CD4-positive, alpha-beta T cell (primary cell): ENCODE results near the gene MTSS2. TPM values are rescaled to one million over a fixed set of nuclear protein-coding genes. Genes with fewer than 3 reads are reported as not detected.

Experiments
- ATAC-seq: fragments of 200-7000 bp; cut with Tn5 transposase; one replicate; pipeline ENCODE4 v1.10.0; 2022; ENCODE audit warnings: mild to moderate bottlenecking; ENCODE audit not compliant: poor library complexity
- CTCF ChIA-PET: fragments of 350-600 bp; sonication (Branson Sonifier 250); formaldehyde crosslinking; loops from one replicate; lab custom pipeline; 2021; ENCODE audit warnings: antibody characterized with exemption, inconsistent platforms; lab: Charles Lee
- POLR2A ChIA-PET: fragments of 350-600 bp; sonication (Branson Sonifier 250); formaldehyde crosslinking; loops from one replicate; lab custom pipeline; 2021; ENCODE audit warnings: antibody characterized with exemption, inconsistent platforms; lab: Charles Lee
- DNase-seq, 14 experiments: peaks; one replicate each; pipeline ENCODE4 v3.0.0-alpha.2; 2013 to 2020; ENCODE audit warnings: mixed read lengths in 2 of 14
- H3K27ac ChIP-seq, 2 donors: one replicate each; pipeline versions ENCODE4 v1.5.1 to v1.7.0; 2013; ENCODE audit warnings: low read length in 2 of 2, low read depth in 1 of 2, mild to moderate bottlenecking in 1 of 2
- H3K27me3 ChIP-seq, 2 experiments: 1 replicate in 1 of 2; 2 replicates in 1 of 2; pipeline versions ENCODE4 v1.6.1 to v1.7.0; 2013; ENCODE audit warnings: low read length in 2 of 2, control low read depth in 1 of 2, mild to moderate bottlenecking in 1 of 2, moderate library complexity in 1 of 2; ENCODE audit not compliant: insufficient read depth in 2 of 2, control insufficient read depth in 1 of 2
- H3K36me3 ChIP-seq: one replicate; pipeline ENCODE4 v1.6.1; 2013; ENCODE audit warnings: low read length, control low read depth; ENCODE audit not compliant: insufficient read depth
- H3K4me1 ChIP-seq: one replicate; pipeline ENCODE4 v1.6.1; 2013; ENCODE audit warnings: low read length, control low read depth; ENCODE audit not compliant: insufficient read depth
- H3K4me3 ChIP-seq: one replicate; pipeline ENCODE4 v1.5.1; 2013; ENCODE audit warnings: mild to moderate bottlenecking, low read length, moderate library complexity
- H3K9me3 ChIP-seq, 2 experiments: 1 replicate in 1 of 2; 2 replicates in 1 of 2; pipeline versions ENCODE4 v1.6.1 to v1.7.0; 2013; ENCODE audit warnings: low read length in 2 of 2, mild to moderate bottlenecking in 2 of 2, control low read depth in 1 of 2, moderate library complexity in 1 of 2; ENCODE audit not compliant: control insufficient read depth in 1 of 2, insufficient read depth in 1 of 2
- H3K27ac Mint-ChIP-seq: one replicate; pipeline ENCODE4 v1.8.0; 2020; ENCODE audit warnings: mixed read lengths
- H3K27me3 Mint-ChIP-seq: one replicate; pipeline ENCODE4 v1.8.0; 2021; ENCODE audit warnings: mixed read lengths
- H3K36me3 Mint-ChIP-seq: one replicate; pipeline ENCODE4 v1.8.0; 2021; ENCODE audit warnings: low read depth, mixed read lengths
- H3K4me1 Mint-ChIP-seq: one replicate; pipeline ENCODE4 v1.8.0; 2021; ENCODE audit warnings: low read depth, mixed read lengths
- H3K4me3 Mint-ChIP-seq: one replicate; pipeline ENCODE4 v1.8.0; 2020; ENCODE audit warnings: mild to moderate bottlenecking, mixed read lengths
- H3K9me3 Mint-ChIP-seq: one replicate; pipeline ENCODE4 v1.8.0; 2020; ENCODE audit warnings: mixed read lengths
- intact Hi-C, 2 experiments: fragments of 100-400 bp; cut with DNase I in 1 of 2; cut with micrococcal nuclease in 1 of 2; formaldehyde crosslinking; loops; one replicate each; pipeline versions ENCODE4 v1.15.1 to v1.9.0; 2023 to 2025; cut with DNase I, micrococcal nuclease
- total RNA-seq, 174 experiments: library from RNA in 2 of 174; stranded (reverse) in 2 of 174; gene quantifications; one replicate each; pipeline ENCODE4 v1.2.3 and lab custom pipeline; 2021 to 2026
- TF ChIP-seq, protein P1 (sequence below): fragments of 200-600 bp; IDR thresholded peaks from one replicate; pipeline ENCODE4 v1.8.0; 2022; ENCODE audit warnings: antibody characterized with exemption, mild to moderate bottlenecking

Gene MTSS2
- total RNA-seq, 2 experiments from 2014 or later, result 15.4 to 16.4 TPM

DNA sequence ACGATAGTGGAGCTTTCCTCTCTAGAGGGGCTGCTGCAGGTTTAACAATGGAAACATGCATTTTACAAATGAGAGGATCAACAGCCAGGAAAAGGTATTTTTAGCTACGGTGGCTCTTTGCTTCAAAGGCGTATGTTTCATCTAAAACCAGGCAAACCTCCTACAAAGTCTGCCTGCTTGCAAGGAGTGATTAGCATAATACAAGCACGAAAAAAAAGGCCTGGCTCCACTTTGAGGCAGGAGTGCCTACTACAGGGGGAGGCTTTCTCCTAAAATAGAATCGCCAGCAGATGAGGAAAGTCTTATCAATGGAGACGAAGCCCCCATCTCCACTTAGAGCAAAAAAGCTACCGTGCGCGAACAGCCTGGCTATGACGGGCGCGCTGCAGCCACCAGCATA, 27.1 kb upstream of the MTSS2 start:
- TF ChIP-seq, protein P1, sequence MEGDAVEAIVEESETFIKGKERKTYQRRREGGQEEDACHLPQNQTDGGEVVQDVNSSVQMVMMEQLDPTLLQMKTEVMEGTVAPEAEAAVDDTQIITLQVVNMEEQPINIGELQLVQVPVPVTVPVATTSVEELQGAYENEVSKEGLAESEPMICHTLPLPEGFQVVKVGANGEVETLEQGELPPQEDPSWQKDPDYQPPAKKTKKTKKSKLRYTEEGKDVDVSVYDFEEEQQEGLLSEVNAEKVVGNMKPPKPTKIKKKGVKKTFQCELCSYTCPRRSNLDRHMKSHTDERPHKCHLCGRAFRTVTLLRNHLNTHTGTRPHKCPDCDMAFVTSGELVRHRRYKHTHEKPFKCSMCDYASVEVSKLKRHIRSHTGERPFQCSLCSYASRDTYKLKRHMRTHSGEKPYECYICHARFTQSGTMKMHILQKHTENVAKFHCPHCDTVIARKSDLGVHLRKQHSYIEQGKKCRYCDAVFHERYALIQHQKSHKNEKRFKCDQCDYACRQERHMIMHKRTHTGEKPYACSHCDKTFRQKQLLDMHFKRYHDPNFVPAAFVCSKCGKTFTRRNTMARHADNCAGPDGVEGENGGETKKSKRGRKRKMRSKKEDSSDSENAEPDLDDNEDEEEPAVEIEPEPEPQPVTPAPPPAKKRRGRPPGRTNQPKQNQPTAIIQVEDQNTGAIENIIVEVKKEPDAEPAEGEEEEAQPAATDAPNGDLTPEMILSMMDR, result no peak
- peaks cover 15% of the 10 kb centered on the region for H3K36me3 Mint-ChIP-seq
- Histone ChIP-seq H3K36me3 (peaks cover 16% of the 10 kb centered on the region), H3K9me3 (no peaks in the 10 kb centered on the region), H3K4me1 (no peaks in the 10 kb centered on the region), H3K4me3 (no peak overlapping the region), H3K27me3 (no peaks in the 10 kb centered on the region), H3K27ac (no peak overlapping the region)
- intact Hi-C loops, result no loop called here
- ChIA-PET POLR2A (no interaction called here), CTCF (no interaction called here)
- no peak overlapping the region for H3K27ac Mint-ChIP-seq
- H3K4me3 Mint-ChIP-seq, result no peak overlapping the region
- ATAC-seq (no peak), DNase-seq (no peak)
- no peaks in the 10 kb centered on the region for H3K9me3 Mint-ChIP-seq
- peaks cover 4% of the 10 kb centered on the region for H3K4me1 Mint-ChIP-seq
- no peaks in the 10 kb centered on the region for H3K27me3 Mint-ChIP-seq

GRCh38 chr16:70712359-70712758, 26.5 kb upstream of the MTSS2 start:
- TF ChIP-seq, protein P1, result no peak
- Histone ChIP-seq H3K27ac (no peak overlapping the region), H3K9me3 (no peaks in the 10 kb centered on the region), H3K4me1 (no peaks in the 10 kb centered on the region), H3K4me3 (no peak overlapping the region), H3K27me3 (no peaks in the 10 kb centered on the region), H3K36me3 (peaks cover 16% of the 10 kb centered on the region)
- Mint-ChIP-seq H3K4me1 (peaks cover 4% of the 10 kb centered on the region), H3K36me3 (peaks cover 16% of the 10 kb centered on the region), H3K27me3 (no peaks in the 10 kb centered on the region), H3K9me3 (no peaks in the 10 kb centered on the region), H3K27ac (no peak overlapping the region), H3K4me3 (no peak overlapping the region)
- intact Hi-C loops, result no loop called here
- ATAC-seq (no peak), DNase-seq (no peak)
- CTCF ChIA-PET, result no interaction called here
- POLR2A ChIA-PET, result no interaction called here

- intact Hi-C loops, result no loop called here
- no peak overlapping the region for H3K4me3 ChIP-seq
- Mint-ChIP-seq H3K4me3 (no peak overlapping the region), H3K27me3 (no peaks in the 10 kb centered on the region), H3K36me3 (peaks cover 16% of the 10 kb centered on the region), H3K27ac (no peak overlapping the region), H3K9me3 (no peaks in the 10 kb centered on the region), H3K4me1 (peaks cover 4% of the 10 kb centered on the region)
- H3K9me3 ChIP-seq, result no peaks in the 10 kb centered on the region
- POLR2A ChIA-PET, result no interaction called here
- TF ChIP-seq, protein P1, result no peak
- no peaks in the 10 kb centered on the region for H3K4me1 ChIP-seq
- DNase-seq, result no peak
- CTCF ChIA-PET, result no interaction called here
- no peak overlapping the region for H3K27ac ChIP-seq
- H3K36me3 ChIP-seq, result peaks cover 14% of the 10 kb centered on the region
- no peaks in the 10 kb centered on the region for H3K27me3 ChIP-seq
- no peak for ATAC-seq
Measured at GRCh38 chr16:70711211-70712031, 25.6 kb upstream of the MTSS2 start.
